ENCODE measurements around the gene BICDL1. TPM values are rescaled to one million over a fixed set of nuclear protein-coding genes. Genes with fewer than 3 reads are reported as not detected.

BICDL1 gene, protein sequence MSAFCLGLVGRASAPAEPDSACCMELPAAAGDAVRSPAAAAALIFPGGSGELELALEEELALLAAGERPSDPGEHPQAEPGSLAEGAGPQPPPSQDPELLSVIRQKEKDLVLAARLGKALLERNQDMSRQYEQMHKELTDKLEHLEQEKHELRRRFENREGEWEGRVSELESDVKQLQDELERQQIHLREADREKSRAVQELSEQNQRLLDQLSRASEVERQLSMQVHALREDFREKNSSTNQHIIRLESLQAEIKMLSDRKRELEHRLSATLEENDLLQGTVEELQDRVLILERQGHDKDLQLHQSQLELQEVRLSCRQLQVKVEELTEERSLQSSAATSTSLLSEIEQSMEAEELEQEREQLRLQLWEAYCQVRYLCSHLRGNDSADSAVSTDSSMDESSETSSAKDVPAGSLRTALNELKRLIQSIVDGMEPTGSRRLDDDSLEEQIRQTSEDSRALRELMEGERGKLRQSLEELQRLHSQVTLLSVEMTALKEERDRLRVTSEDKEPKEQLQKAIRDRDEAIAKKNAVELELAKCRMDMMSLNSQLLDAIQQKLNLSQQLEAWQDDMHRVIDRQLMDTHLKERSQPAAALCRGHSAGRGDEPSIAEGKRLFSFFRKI
- total RNA-seq = 1 to 10 TPM in 2 of 4 donors, under 1 TPM in 1, not detected in 1; 0.66 to 2.4 (median 2.2) TPM

DNA sequence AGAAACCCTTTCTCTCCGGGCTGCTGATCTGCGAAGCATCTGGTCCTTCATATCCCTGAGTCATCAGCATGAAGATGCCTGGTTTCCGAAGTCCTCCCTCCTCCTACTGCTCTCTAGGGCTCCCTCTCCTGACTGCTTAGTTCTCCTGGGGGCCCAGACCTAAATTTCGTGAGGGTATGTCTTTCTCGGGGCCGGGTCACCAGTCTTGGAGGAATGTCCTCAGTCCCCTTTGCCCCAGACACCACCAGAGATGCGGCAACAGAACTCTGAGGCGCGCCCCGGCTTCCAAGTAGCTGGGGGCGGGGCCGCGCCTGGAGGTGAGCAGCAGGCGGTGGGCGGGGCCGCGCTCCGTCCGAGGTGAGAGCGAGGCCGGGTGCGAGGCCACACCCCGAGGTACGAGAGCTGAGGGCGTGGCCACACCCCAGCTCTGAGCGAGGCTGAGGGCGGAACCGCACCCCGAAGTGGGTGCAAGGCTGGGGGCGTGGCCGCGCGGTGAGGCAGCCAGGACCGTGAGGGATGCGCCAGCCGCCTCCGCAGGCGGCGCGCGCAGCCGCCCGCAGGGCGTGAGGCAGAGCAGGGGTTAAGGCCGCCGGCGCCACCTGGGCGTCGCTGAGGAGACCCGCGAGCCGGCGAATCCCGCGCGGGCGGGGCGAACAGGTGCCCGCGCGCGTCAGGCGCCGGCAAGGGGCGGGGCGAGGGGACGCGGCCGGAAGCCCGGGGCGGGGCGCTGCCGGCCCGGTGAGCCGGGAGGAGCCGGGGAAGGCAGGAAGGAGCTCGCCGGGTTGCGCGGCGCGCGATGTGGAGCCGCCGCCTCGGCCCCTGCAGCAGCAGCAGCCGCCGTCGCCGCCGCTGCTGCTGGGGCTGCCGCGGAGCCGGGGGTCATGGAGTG lies at the start of gene BICDL1:
BICDL1 (plus strand) TSS at position 765 of the 889 bp plus-strand sequence. CDS start 633 bp downstream, outside the sequence.
- TF ChIP-seq, protein P1, sequence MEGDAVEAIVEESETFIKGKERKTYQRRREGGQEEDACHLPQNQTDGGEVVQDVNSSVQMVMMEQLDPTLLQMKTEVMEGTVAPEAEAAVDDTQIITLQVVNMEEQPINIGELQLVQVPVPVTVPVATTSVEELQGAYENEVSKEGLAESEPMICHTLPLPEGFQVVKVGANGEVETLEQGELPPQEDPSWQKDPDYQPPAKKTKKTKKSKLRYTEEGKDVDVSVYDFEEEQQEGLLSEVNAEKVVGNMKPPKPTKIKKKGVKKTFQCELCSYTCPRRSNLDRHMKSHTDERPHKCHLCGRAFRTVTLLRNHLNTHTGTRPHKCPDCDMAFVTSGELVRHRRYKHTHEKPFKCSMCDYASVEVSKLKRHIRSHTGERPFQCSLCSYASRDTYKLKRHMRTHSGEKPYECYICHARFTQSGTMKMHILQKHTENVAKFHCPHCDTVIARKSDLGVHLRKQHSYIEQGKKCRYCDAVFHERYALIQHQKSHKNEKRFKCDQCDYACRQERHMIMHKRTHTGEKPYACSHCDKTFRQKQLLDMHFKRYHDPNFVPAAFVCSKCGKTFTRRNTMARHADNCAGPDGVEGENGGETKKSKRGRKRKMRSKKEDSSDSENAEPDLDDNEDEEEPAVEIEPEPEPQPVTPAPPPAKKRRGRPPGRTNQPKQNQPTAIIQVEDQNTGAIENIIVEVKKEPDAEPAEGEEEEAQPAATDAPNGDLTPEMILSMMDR (IDR thresholded peaks at IDR 0.05; ENCODE audit: low read depth) = no peak

DNA sequence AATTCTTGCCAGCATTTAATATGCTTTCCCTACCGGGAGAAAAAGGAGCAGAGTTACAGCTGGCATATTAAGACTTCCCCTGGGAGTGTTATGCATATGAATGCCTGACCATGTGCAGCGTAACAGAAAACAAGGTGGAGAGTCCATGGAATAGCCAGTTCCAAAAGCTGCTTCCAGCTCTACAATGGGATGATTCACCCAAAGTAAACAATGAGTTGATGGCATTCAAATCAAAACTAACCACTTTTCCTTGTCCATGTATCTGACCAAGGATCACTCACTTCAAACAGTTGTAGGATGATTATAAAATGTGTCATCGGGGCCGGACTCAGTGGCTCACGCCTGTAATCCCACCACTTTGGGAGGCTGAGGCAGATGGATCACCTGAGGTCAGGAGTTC lies 48.1 kb upstream of the BICDL1 start:
- TF ChIP-seq, protein P1 (IDR thresholded peaks at IDR 0.05; ENCODE audit: low read depth) = no peak

DNA sequence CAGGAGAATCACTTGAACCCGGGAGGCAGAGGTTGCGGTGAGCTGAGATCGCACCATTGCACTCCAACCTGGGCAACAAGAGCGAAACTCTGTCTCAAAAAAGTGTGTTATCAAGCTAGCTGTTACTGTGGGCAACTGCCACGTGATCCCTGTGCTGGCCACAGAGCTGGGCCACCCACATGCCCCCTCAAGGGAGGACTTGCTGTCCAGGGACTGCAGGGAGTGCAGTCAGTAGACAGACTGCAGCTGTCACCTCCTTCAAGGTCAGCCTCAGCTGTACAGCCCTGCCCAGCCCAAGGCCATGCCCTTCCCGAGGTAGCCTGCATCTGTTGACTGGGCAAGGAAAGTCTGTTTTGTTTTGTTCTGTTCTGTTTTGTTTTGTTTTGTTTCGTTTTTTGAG lies 46.6 kb upstream of the BICDL1 start:
- TF ChIP-seq, protein P1 (IDR thresholded peaks at IDR 0.05; ENCODE audit: low read depth) = no peak

DNA sequence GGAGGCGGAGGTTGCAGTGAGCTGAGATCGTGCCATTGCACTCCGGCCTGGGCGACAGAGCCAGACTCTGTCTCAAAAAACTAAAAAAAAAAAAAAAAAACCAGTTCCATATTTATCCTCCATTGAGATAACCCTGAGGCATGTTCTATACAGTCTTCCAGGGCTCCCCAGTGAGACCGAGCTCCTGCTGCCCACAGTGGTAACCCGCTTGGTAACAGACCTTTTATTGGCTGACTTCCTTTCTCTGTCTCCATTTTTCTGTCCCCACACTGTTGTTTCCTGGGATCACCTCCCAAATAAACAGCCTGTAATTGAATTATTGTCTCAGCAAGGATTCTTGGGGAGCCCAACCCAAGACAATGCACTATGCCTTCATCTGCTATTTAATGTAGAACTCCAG lies 42.8 kb upstream of the BICDL1 start:
- TF ChIP-seq, protein P1 (IDR thresholded peaks at IDR 0.05; ENCODE audit: low read depth) = no peak

DNA sequence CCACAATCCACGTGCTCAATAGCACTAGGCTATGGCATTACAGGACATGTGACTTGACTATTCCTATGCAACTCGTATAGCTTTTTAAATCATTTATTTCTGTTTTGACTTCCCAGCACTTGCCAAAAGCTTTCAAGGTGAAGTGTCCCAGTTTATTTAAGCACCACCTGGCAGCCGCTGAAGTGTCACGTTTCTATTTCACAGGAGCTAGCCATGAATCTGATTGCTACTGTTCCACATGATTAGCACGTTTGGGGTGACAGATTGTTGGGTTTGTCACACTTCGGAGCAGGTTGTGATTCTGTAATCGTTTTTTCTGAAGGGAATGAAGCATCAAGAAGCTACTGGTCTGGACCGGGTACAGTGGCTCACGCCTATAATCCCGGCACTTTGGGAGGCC lies 39.9 kb upstream of the BICDL1 start:
- TF ChIP-seq, protein P1 (IDR thresholded peaks at IDR 0.05; ENCODE audit: low read depth) = no peak

DNA sequence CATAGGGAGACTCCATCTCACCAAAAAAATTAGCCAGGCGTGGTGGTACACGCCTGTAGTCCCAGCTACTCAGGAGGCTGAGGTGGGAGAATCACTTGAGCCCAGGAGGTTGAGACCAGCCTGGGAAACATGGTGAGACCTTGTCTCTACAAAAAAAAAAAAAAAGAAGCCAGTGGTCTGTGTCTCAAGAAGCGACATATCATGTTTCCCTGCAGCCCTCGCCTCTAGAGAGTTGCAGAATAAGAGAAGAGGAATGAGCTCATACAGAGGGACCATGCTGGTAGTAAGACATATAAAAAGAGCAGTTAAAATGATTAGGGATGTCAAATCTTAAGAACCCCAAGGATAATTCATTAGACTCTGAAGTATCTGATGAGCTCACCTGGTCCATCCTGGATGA lies 39.4 kb upstream of the BICDL1 start:
- TF ChIP-seq, protein P1 (IDR thresholded peaks at IDR 0.05; ENCODE audit: low read depth) = no peak

Data from subcutaneous adipose tissue (tissue), 4 donors.